ENCODE data around the gene CTNNA3. TPM values are rescaled to one million over a fixed set of nuclear protein-coding genes. Genes with fewer than 3 reads are reported as not detected.

Gene CTNNA3
- total RNA-seq, 1 experiment from 2014 or later = 0.06 TPM

Other genes with a start within 250 kb of the CTNNA3 start
- gene DNAJC12, start 142.0 kb upstream of the CTNNA3 start, total RNA-seq (2014; rRNA removed) = 6.9 and 9.4 TPM in 2 replicates
- 14.7 and 17.8 TPM in 2 replicates for gene SIRT1, start 188.5 kb upstream of the CTNNA3 start, total RNA-seq (2014; rRNA removed)